Renal cortex interstitium (tissue), 15 donors: ENCODE measurements around the gene CHN1. TPM values are rescaled to one million over a fixed set of nuclear protein-coding genes. Genes with fewer than 3 reads are reported as not detected.
A peak's percentile ranks its signal among the peaks of the same experiment; 100 is the strongest.

Experiments used
- DNase-seq, 11 donors: peaks; one replicate each; pipeline ENCODE4 v3.0.0-alpha.2; 2013; ENCODE audit warnings: low read depth in 9 of 11, low spot score in 4 of 11; ENCODE audit errors: extremely low read depth in 1 of 11
- long read RNA-seq, 16 experiments: transcript quantifications; one replicate each; lab custom pipeline, GENCODE V29; 2026
- polyA plus RNA-seq, 3 donors: library from polyadenylated mRNA; unstranded; fragments of 120-200 nt; gene quantifications; one replicate each; pipeline ENCODE4 v1.2.1, GENCODE V29; 2013; ENCODE audit not compliant: insufficient read length in 3 of 3

CHN1 gene, protein sequence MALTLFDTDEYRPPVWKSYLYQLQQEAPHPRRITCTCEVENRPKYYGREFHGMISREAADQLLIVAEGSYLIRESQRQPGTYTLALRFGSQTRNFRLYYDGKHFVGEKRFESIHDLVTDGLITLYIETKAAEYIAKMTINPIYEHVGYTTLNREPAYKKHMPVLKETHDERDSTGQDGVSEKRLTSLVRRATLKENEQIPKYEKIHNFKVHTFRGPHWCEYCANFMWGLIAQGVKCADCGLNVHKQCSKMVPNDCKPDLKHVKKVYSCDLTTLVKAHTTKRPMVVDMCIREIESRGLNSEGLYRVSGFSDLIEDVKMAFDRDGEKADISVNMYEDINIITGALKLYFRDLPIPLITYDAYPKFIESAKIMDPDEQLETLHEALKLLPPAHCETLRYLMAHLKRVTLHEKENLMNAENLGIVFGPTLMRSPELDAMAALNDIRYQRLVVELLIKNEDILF
- 10 to 100 TPM; 24.2 to 40.3 (median 28.9) TPM for polyA plus RNA-seq
- long read RNA-seq, donor 1, partial matches to known transcripts: 0 of 1 reads
- long read RNA-seq, donor 1, other reads (novel, unspliced or antisense): 0 of 1 reads
- long read RNA-seq, donor 2, partial matches to known transcripts: 0 of 1 reads
- long read RNA-seq, donor 2, other reads (novel, unspliced or antisense): 0 of 1 reads
- long read RNA-seq, donor 3, partial matches to known transcripts: 0 of 2 reads
- long read RNA-seq, donor 3, other reads (novel, unspliced or antisense): 0 of 2 reads
- long read RNA-seq, donor 4, partial matches to known transcripts: 0 of 2 reads
- long read RNA-seq, donor 4, other reads (novel, unspliced or antisense): 0 of 2 reads
- long read RNA-seq, donor 5: 0 reads
- long read RNA-seq, donor 6: 0 reads
- long read RNA-seq, donor 7, partial matches to known transcripts: 0 of 3 reads
- long read RNA-seq, donor 7, other reads (novel, unspliced or antisense): 0 of 3 reads
- long read RNA-seq, donor 8, partial matches to known transcripts: 9 of 12 reads
- long read RNA-seq, donor 8, other reads (novel, unspliced or antisense): 0 of 12 reads
- long read RNA-seq, donor 9, partial matches to known transcripts: 0 of 3 reads
- long read RNA-seq, donor 9, other reads (novel, unspliced or antisense): 0 of 3 reads
- long read RNA-seq, donor 10, partial matches to known transcripts: 0 of 1 reads
- long read RNA-seq, donor 10, other reads (novel, unspliced or antisense): 0 of 1 reads
- long read RNA-seq, donor 11, partial matches to known transcripts: 0 of 1 reads
- long read RNA-seq, donor 11, other reads (novel, unspliced or antisense): 0 of 1 reads
- long read RNA-seq, donor 12: 0 reads
- long read RNA-seq, donor 13, partial matches to known transcripts: 0 of 4 reads
- long read RNA-seq, donor 13, other reads (novel, unspliced or antisense): 0 of 4 reads
- long read RNA-seq, donor 14, partial matches to known transcripts: 0 of 1 reads
- long read RNA-seq, donor 14, other reads (novel, unspliced or antisense): 0 of 1 reads
- long read RNA-seq, donor 15: 0 reads
- long read RNA-seq, donor 16, partial matches to known transcripts: 0 of 4 reads
- long read RNA-seq, donor 16, other reads (novel, unspliced or antisense): 0 of 4 reads

DNA sequence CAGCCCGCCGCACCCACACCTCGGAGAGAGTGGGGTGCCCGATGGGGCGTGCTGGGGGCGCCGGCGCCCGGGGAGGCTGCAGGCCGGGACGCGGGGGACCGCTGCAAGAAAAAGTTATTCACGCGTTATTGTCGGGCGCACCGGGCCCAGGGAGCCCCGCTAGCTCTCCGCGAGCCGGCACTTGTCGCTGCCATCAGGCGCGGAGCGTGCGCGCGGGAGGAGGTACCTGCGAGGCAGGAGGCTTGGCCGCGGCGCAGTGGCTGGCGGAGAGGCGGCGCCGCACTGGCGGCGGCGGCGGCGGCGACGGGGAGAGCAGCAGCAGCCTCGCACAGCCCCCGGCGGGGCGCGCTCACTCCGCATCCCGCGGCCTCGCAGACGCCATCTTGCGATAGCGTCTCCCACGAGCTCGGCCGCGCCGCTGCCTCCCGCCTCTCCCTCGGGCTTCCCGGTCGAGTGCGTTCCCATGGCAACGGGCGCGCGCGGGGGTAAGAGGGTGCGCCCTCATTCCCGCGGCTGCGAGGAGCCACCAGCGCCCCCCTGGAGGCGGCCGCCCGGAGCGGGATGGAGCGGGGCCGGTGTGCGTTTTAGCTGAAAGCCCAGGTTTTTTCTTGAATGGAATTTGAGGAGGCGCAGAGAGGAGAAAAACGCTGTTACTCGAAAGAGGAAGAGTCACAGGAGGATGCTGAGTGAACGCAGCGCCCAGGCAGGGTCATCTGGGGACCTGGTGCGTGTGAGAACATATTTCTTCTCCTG is at the start of gene CHN1:
Gene CHN1 (minus strand): TSS at position 402 of the 753 bp plus-strand sequence. CDS start 469 bp downstream, outside the sequence.
- peak in 7 of 11 donors; percentile 52 to 80 (median 73) for DNase-seq

DNA sequence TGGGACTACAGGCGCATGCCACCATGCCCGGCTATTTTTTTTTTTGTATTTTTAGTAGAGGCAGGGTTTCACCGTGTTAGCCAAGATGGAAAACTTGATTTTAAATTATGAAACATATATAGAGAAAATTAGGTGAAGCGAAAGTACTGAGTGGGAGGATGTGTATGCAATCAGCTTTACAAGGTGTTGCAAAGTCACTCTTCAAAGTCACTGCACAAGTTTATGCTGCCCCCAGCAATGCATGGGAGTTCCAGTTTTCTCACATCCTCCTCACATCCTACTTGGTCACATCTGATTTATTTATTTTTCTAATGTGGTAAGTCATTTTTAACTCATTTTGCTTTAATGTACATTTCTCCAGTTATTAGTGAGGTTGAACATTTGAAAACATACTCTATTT is 49.2 kb upstream of the CHN1 start:
- DNase-seq: no peak

DNA sequence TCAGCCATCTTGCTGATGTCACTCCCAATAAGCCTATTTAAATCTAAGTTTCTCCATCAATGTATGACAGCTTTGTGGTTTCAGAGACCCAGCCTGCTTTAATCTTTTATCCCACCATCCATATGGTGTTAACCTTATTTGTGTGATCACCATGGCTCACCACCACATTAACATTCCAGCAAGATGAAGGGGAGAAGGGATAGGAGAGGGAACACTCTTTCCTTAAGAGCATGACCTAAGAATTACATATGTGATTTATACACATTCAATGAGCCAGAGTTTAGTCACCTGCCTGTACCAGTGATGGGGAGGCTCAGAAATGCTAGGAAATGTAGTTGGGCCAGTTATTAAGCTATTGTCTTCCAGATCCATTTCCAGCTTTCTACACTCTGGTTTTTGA is 44.5 kb upstream of the CHN1 start:
- DNase-seq: no peak

DNA sequence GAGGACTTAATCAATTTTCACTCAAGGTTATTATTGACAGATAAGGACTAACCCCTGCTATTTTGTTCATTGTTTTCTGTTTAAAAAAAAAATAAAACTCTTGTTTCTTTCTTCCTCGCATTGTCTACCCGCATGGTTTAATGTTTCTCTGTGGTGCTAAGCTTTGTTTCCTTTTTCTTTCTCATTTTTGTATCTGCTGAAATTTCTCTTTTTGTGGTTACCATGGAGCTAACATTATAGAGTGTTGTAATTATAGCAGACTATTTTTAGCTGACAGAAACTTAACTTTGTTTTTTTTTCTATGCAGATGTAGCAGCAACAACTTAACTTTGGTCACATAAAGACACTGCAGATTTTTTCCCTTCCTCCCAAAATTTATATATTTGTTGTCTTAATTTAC is 43.1 kb upstream of the CHN1 start:
- DNase-seq: no peak

DNA sequence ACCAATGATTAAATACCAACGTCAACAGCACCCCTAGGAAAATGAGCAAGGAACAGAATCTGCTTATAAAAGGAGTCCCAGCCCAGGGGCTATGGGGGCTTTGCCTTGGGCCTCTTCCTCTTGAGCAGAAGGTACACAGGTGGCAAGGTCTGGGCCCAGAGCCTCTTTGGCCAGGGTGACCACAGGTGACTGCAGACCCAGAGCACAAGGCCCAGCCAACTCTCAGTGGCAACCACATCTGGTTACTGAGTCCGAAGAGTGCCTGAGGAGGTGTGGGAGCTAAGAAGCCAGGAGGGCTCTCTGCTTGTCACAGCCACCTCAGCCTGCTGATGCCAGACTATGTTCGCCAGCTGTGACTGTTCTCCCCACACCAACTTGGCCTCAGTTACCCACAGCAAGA is 34.3 kb upstream of the CHN1 start:
- DNase-seq: no peak

DNA sequence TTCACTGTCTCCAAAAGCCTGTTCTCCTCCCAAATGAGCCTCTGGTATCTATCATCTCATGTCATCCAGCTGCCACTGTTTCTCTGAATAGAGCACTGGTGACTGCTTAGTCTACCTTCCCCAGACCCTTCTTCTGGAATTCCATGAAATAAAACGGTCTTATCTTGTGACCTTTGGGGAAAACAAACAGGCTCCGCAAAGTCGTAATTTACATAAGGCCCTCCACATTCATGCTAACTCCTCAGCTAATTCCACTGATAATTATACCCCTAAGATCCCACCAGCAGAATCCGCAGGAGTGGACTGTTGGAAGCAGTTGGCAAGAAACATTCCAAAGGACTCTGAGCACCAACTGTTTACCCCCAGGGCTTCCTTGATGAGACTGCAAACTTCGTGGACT is 33.9 kb upstream of the CHN1 start:
- DNase-seq: no peak

DNA sequence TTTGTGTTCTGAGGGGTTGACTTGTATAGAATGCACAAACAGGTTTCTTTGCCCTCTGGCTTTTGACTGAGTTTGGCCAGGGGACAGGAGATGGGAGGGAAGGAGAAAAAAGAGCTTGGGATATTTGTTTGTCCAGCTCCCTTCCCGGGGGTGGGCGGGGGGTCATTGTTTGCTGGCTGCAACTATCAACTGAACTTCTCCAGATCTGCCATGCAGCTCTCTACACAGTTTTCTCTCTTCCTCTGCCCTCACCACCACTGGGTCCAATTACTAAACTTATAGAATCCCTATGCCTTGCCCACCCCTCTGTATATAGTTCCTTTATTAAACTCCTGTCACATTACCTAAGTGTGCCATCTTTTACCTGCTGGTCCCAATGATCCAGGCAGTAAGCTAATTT is 32.8 kb upstream of the CHN1 start:
- no peak for DNase-seq

DNA sequence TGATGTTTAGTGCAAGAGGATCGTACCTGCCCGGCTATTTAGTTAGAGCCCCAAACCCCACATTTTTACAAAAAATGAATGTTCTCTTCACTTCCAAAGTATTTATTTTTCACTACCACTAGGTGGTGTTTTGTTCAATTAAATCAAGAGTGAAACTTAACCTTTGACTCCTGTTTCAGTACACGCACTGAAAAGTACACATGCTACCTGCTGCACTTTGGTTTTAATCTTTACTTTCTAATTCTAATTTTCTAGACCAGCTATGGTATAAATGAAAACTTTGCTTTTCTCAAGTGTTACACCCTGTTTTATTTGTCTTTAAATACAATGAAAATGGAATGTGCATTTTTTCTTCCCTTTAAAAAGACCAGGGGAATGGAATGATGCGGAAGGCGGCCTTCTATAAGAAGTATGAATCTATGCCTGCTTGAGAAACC is 31.4 kb upstream of the CHN1 start:
- no peak for DNase-seq

DNA sequence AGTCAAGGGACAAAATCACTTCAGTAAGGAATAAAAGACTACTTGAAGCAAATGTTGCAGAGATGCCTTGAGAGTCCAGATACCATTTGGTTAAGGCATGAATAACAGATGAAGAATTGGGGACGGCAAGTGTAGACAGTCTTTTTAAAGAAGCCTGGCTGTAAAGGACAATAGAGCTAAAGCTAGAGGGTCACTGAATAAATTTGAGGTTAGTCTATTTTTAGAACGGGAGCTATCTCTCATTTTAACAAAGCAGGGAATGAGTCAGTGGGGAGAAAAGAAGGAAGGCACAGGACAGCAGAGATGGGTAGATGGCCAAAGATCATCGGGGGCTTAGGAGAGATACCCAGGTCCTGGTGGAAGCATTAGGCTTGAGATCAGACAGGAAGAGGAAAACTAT is 30.6 kb upstream of the CHN1 start:
- no peak for DNase-seq

DNA sequence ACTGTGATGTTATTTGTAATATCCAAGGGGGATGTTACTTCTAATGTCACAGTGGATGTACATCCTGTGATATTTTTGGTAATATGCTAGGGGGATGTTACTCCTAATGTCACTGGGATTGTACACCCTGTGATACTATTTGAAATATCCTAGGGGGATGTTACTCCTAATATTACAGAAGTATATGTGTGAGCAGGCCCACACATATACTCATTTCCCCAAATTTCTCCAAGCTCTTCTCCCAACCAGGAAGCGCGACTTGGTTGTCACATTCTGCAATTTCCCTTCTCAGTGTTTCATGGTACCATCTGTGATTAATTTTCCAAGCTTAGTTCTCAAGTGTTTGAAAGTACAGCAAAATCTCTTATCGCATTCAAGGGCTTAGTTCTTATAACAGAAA is 29.5 kb upstream of the CHN1 start:
- no peak for DNase-seq

DNA sequence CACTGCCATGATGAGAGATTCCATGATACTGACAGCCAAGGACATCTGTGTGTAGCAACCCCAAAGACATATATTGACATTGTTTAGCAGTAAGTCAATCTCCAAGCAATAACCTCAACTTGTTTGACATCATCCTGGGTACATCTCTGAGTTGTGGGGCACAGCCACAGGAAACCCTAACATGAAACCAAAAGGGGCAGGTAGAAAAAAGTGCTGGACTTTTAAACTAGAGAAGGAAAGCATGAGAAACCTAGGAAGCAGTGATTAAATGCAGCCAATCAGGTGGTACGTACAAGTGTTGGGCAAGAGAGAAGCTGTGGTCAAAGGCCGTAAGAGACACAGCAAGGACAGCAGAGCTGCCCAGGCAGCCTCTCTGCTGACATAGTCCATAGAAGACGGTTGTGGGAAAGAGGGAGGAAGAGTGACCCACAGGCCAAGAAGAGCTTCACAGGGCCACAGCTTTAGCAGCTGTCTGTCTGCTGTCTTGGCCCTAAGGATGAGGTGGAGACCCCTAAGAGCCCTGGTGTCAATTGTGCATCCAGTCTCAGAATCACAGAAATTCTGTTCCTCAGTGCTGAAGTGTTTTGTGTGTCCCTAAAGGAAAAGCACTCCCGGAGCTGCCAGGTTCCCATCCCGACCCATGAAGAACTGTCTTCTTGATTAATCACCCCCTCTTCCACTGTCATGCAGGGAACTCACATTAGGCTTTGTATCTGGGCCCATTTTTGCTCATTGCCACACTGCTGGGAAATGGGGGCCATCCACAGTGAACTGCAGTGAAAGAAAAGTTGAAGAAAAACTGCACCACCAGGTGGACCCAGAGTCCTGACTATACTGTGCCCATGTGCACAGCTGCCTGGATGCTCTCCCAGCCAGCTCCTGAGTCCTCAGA is 25.4 kb upstream of the CHN1 start:
- DNase-seq: peak in 2 of 11 donors; percentile 24 to 29

DNA sequence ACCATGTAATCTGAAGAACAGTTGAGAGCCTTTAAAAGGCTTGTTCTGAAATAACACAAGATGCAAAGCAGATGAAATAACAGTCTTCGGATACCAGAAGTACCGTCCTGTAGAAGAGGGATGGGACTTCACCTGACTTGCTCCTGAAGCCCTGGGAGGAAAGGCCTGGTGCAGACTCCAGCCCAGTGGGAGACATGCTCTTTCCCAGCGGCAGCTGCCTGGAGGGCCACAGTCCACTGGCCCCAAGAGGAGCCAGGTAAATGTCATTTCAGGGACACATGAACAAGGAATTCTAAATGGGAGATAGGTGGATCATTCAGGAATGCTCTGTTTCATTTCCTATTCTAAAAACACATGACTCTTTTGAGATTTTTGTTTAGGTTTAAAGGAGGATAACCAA is 22.6 kb upstream of the CHN1 start:
- DNase-seq: no peak

DNA sequence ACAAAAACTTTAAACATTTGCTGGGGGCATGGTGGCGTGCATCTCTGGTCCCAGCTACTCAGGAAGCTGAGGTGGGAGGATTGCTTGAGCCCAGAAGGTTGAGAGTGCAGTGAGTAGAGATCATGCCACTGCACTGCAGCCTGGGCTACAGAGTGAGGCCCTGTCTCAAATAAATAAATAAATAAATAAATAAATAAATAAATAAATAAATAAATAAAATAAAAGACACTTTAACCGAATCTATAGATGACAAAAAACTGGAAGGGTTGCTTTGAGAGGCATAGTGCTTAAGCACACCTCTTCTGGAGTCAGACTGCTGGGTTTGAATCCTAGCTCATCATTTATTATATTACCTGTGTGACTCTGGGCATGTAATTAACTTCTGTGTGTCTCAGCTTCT is 21.2 kb upstream of the CHN1 start:
- DNase-seq: no peak

DNA sequence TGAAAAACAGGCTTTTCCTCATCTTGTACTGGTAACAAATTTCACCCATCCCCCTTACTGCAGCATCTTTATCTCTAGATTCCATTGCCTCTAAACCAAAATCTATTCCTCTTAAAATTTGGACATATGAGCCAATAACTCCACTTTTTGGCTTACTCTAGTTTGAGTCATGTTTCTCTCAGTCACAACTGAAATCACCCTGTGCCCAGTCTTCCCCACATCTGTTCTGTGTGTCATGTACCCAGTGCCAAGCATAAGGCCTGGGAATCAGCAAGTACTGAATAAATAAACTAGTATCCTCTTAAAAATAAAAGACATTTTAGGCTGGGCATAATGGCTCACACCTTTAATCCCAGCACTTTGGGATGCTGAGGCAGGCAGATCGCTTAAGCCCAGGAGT is 20.8 kb upstream of the CHN1 start:
- DNase-seq: no peak

DNA sequence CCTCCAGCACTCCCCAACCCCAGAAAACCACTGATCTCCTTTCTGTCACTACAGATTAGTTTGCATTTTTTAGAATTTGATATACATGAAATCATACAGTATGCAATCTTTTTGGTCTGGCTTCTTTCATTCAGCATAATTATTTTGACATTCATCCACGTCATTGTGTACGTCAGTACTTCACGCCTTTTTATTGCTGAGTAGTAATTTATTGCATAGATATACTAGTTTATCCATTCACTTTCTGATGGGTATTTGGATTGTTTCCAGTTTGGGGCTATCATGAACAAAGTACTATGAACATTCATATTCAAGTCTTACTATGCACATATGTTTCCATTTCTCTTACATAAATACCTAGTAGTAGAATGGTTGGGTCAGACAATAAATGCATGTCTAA is 20.1 kb upstream of the CHN1 start:
- DNase-seq: no peak

DNA sequence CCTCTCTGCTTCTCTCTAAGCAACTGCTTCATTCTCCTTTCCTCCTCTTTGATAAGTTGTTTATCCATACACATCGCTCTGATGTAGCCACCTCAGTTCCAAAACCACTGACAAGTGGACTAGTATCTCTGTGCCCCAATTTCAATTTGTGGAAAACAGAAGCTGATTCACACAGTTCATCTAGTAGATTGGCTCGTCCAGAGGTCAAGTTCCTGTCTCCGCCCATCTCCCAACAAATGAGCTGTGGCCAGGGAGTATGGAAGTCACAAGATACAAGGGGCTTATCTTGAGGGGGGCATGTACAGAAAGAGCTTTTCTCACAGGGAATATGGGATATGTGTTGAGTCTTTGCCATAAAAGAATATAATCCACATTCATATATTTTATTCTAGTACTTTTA is 17.7 kb upstream of the CHN1 start:
- no peak for DNase-seq
